Hepatocyte (in vitro differentiated cells): ENCODE data around the gene PCGF1.

Experiments
- EZH2 ChIP-seq: fragments of 200-600 bp; sonication (generic); IDR thresholded peaks from 2 replicates; pipeline ENCODE4 v1.6.1; 2016; ENCODE audit warnings: antibody characterized with exemption, mild to moderate bottlenecking, borderline replicate concordance
- TF ChIP-seq, protein P1 (sequence below): fragments of 200-600 bp; sonication (generic); IDR thresholded peaks from 2 replicates; pipeline ENCODE4 v1.5.1; 2016; ENCODE audit warnings: antibody characterized with exemption, mild to moderate bottlenecking; ENCODE audit not compliant: poor library complexity

- TF ChIP-seq, protein P1, sequence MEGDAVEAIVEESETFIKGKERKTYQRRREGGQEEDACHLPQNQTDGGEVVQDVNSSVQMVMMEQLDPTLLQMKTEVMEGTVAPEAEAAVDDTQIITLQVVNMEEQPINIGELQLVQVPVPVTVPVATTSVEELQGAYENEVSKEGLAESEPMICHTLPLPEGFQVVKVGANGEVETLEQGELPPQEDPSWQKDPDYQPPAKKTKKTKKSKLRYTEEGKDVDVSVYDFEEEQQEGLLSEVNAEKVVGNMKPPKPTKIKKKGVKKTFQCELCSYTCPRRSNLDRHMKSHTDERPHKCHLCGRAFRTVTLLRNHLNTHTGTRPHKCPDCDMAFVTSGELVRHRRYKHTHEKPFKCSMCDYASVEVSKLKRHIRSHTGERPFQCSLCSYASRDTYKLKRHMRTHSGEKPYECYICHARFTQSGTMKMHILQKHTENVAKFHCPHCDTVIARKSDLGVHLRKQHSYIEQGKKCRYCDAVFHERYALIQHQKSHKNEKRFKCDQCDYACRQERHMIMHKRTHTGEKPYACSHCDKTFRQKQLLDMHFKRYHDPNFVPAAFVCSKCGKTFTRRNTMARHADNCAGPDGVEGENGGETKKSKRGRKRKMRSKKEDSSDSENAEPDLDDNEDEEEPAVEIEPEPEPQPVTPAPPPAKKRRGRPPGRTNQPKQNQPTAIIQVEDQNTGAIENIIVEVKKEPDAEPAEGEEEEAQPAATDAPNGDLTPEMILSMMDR, result no peak
- TF ChIP-seq EZH2, result no peak
These were observed 28.9 kb upstream of the PCGF1 start for GRCh38 chr2:74536166-74536950.
